WTC11 (cell line): ENCODE data around the gene DNAJC8. TPM values are rescaled to one million over a fixed set of nuclear protein-coding genes. Genes with fewer than 3 reads are reported as not detected.

Source experiments
- ATAC-seq: fragments of 200-7000 bp; cut with Tn5 transposase; 2 replicates; pipeline ENCODE4 v1.10.0; 2021; ENCODE audit warnings: mild to moderate bottlenecking, moderate library complexity
- CTCF ChIA-PET: fragments of 300-600 bp; sonication (Branson Sonifier 250); formaldehyde crosslinking; loops from one replicate; lab custom pipeline; 2021; ENCODE audit warnings: antibody characterized with exemption; lab: Charles Lee
- POLR2A ChIA-PET: fragments of 350-600 bp; sonication (Branson Sonifier 250); formaldehyde crosslinking; loops from one replicate; lab custom pipeline; 2021; ENCODE audit warnings: antibody characterized with exemption; lab: Charles Lee
- DNase-seq: peaks from one replicate; pipeline ENCODE4 v3.0.0; 2021; ENCODE audit warnings: low spot score
- H3K27ac Mint-ChIP-seq: 2 replicates; pipeline ENCODE4 v1.8.0; 2021; ENCODE audit warnings: mixed read lengths
- H3K27me3 Mint-ChIP-seq: 2 replicates; pipeline ENCODE4 v1.8.0; 2021; ENCODE audit warnings: low read depth, mild to moderate bottlenecking, moderate library complexity, mixed read lengths
- H3K36me3 Mint-ChIP-seq: 2 replicates; pipeline ENCODE4 v1.8.0; 2021; ENCODE audit warnings: mixed read lengths
- H3K4me1 Mint-ChIP-seq: 2 replicates; pipeline ENCODE4 v1.8.0; 2022; ENCODE audit warnings: mixed read lengths
- H3K4me3 Mint-ChIP-seq: 2 replicates; pipeline ENCODE4 v1.8.0; 2021; ENCODE audit warnings: mild to moderate bottlenecking, moderate library complexity, mixed read lengths
- H3K9me3 Mint-ChIP-seq: 2 replicates; pipeline ENCODE4 v1.8.0; 2021; ENCODE audit warnings: mixed read lengths
- CREB1 ChIP-seq: sonication (generic); formaldehyde crosslinking; IDR thresholded peaks from 2 replicates; pipeline ENCODE4 v1.8.0; 2023; ENCODE audit warnings: mild to moderate bottlenecking, missing genetic modification reagents
- ESRRA ChIP-seq: sonication (generic); formaldehyde crosslinking; IDR thresholded peaks from 2 replicates; pipeline ENCODE4 v1.8.1; 2022; ENCODE audit warnings: mild to moderate bottlenecking, missing genetic modification reagents, borderline replicate concordance
- ETV6 ChIP-seq: sonication (generic); formaldehyde crosslinking; IDR thresholded peaks from 2 replicates; pipeline ENCODE4 v1.8.1; 2022; ENCODE audit warnings: mild to moderate bottlenecking, missing genetic modification reagents
- MYBL2 ChIP-seq: sonication (generic); formaldehyde crosslinking; IDR thresholded peaks from 2 replicates; pipeline ENCODE4 v1.8.1; 2023; ENCODE audit warnings: mild to moderate bottlenecking, moderate library complexity, missing genetic modification reagents
- OVOL2 ChIP-seq: fragments of 250-450 bp; sonication (Bioruptor Pico); IDR thresholded peaks from 2 replicates; pipeline ENCODE4 v1.9.0; 2021; ENCODE audit warnings: mild to moderate bottlenecking, borderline replicate concordance
- RORB ChIP-seq: fragments of 250-450 bp; sonication (Bioruptor Pico); IDR thresholded peaks from 2 replicates; pipeline ENCODE4 v1.9.0; 2021; ENCODE audit warnings: mild to moderate bottlenecking
- total RNA-seq: library from RNA; stranded (reverse); gene quantifications from 3 replicates; pipeline ENCODE4 v1.2.3, GENCODE V29; 2021
- TF ChIP-seq, protein P1 (sequence below): fragments of 250-450 bp; sonication (Bioruptor Pico); IDR thresholded peaks from 2 replicates; pipeline ENCODE4 v1.9.0; 2021; ENCODE audit warnings: moderate library complexity, mild to moderate bottlenecking, inconsistent platforms, borderline replicate concordance
- TF ChIP-seq, protein P2 (sequence below): sonication (generic); formaldehyde crosslinking; IDR thresholded peaks from 2 replicates; pipeline ENCODE4 v1.8.0; 2022; ENCODE audit warnings: mild to moderate bottlenecking, missing genetic modification reagents
- TF ChIP-seq, protein P3 (sequence below): sonication (generic); formaldehyde crosslinking; IDR thresholded peaks from 2 replicates; pipeline ENCODE4 v1.8.0; 2022; ENCODE audit warnings: mild to moderate bottlenecking, missing genetic modification reagents
- TF ChIP-seq, protein P4 (sequence below): fragments of 250-450 bp; sonication (Bioruptor Pico); IDR thresholded peaks from 2 replicates; pipeline ENCODE4 v2.1.2; 2022; ENCODE audit warnings: mild to moderate bottlenecking, moderate library complexity
- TF ChIP-seq, protein P5 (sequence below): sonication (generic); formaldehyde crosslinking; IDR thresholded peaks from 2 replicates; pipeline ENCODE4 v1.8.1; 2022; ENCODE audit warnings: mild to moderate bottlenecking, moderate library complexity, missing genetic modification reagents
- TF ChIP-seq, protein P6 (sequence below): sonication (generic); formaldehyde crosslinking; IDR thresholded peaks from 2 replicates; pipeline ENCODE4 v1.8.1; 2022; ENCODE audit warnings: low read depth, mild to moderate bottlenecking, moderate library complexity, missing genetic modification reagents, borderline replicate concordance
- TF ChIP-seq, protein P7 (sequence below): sonication (generic); formaldehyde crosslinking; IDR thresholded peaks from 2 replicates; pipeline ENCODE4 v1.8.1; 2023; ENCODE audit warnings: mild to moderate bottlenecking, missing genetic modification reagents
- TF ChIP-seq, protein P8 (sequence below): sonication (generic); formaldehyde crosslinking; IDR thresholded peaks from 2 replicates; pipeline ENCODE4 v1.8.1; 2023; ENCODE audit warnings: mild to moderate bottlenecking, missing genetic modification reagents, moderate library complexity
- TF ChIP-seq, protein P9 (sequence below): sonication (generic); formaldehyde crosslinking; IDR thresholded peaks from 2 replicates; pipeline ENCODE4 v1.8.1; 2022; ENCODE audit warnings: missing genetic modification reagents, borderline replicate concordance
- TF ChIP-seq, protein P10 (sequence below): sonication (generic); formaldehyde crosslinking; IDR thresholded peaks from 2 replicates; pipeline ENCODE4 v1.8.1; 2022; ENCODE audit warnings: low read depth, missing genetic modification reagents, borderline replicate concordance

DNAJC8 gene
- total RNA-seq, 1 experiment from 2014 or later, result 112 TPM

DNA sequence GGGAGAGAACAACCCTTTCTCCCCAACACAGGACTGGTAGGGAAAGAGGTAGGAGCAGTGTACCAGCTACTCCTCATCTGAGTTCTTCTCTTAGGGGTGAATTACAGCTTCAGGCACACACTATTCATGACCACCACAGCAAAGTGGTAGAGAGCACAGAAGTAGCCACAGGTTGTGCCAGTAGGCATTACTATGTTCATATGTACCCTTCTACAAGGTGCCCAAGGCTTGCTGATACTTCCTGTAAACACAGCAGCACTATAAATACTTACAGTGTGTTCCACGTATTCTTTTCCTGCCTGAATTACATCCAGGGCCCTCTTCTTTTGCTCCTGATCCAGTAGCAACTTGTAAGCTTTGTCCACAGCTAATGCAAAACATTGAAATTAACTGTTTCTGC lies 23.1 kb downstream of the DNAJC8 start (continued):
- TF ChIP-seq, protein P1, sequence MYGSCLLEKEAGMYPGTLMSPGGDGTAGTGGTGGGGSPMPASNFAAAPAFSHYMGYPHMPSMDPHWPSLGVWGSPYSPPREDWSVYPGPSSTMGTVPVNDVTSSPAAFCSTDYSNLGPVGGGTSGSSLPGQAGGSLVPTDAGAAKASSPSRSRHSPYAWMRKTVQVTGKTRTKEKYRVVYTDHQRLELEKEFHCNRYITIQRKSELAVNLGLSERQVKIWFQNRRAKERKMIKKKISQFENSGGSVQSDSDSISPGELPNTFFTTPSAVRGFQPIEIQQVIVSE (CRISPR knock-in tag), result no peak
- TF ChIP-seq, protein P2, sequence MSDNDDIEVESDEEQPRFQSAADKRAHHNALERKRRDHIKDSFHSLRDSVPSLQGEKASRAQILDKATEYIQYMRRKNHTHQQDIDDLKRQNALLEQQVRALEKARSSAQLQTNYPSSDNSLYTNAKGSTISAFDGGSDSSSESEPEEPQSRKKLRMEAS (CRISPR knock-in tag), result no peak
- TF ChIP-seq MYBL2 (no peak), OVOL2 (CRISPR knock-in tag) (no peak), CREB1 (CRISPR knock-in tag) (no peak), ESRRA (no peak), ETV6 (CRISPR knock-in tag) (no peak)
- TF ChIP-seq, protein P3, sequence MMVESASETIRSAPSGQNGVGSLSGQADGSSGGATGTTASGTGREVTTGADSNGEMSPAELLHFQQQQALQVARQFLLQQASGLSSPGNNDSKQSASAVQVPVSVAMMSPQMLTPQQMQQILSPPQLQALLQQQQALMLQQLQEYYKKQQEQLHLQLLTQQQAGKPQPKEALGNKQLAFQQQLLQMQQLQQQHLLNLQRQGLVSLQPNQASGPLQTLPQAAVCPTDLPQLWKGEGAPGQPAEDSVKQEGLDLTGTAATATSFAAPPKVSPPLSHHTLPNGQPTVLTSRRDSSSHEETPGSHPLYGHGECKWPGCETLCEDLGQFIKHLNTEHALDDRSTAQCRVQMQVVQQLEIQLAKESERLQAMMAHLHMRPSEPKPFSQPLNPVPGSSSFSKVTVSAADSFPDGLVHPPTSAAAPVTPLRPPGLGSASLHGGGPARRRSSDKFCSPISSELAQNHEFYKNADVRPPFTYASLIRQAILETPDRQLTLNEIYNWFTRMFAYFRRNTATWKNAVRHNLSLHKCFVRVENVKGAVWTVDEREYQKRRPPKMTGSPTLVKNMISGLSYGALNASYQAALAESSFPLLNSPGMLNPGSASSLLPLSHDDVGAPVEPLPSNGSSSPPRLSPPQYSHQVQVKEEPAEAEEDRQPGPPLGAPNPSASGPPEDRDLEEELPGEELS (CRISPR knock-in tag), result no peak
- TF ChIP-seq, protein P4, sequence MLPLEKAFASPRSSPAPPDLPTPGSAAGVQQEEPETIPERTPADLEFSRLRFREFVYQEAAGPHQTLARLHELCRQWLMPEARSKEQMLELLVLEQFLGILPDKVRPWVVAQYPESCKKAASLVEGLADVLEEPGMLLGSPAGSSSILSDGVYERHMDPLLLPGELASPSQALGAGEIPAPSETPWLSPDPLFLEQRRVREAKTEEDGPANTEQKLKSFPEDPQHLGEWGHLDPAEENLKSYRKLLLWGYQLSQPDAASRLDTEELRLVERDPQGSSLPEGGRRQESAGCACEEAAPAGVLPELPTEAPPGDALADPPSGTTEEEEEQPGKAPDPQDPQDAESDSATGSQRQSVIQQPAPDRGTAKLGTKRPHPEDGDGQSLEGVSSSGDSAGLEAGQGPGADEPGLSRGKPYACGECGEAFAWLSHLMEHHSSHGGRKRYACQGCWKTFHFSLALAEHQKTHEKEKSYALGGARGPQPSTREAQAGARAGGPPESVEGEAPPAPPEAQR (CRISPR knock-in tag), result no peak
- TF ChIP-seq, protein P5, sequence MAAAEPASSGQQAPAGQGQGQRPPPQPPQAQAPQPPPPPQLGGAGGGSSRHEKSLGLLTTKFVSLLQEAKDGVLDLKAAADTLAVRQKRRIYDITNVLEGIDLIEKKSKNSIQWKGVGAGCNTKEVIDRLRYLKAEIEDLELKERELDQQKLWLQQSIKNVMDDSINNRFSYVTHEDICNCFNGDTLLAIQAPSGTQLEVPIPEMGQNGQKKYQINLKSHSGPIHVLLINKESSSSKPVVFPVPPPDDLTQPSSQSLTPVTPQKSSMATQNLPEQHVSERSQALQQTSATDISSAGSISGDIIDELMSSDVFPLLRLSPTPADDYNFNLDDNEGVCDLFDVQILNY (CRISPR knock-in tag), result no peak
- TF ChIP-seq, protein P6, sequence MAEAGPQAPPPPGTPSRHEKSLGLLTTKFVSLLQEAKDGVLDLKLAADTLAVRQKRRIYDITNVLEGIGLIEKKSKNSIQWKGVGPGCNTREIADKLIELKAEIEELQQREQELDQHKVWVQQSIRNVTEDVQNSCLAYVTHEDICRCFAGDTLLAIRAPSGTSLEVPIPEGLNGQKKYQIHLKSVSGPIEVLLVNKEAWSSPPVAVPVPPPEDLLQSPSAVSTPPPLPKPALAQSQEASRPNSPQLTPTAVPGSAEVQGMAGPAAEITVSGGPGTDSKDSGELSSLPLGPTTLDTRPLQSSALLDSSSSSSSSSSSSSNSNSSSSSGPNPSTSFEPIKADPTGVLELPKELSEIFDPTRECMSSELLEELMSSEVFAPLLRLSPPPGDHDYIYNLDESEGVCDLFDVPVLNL, result no peak
- TF ChIP-seq, protein P7, sequence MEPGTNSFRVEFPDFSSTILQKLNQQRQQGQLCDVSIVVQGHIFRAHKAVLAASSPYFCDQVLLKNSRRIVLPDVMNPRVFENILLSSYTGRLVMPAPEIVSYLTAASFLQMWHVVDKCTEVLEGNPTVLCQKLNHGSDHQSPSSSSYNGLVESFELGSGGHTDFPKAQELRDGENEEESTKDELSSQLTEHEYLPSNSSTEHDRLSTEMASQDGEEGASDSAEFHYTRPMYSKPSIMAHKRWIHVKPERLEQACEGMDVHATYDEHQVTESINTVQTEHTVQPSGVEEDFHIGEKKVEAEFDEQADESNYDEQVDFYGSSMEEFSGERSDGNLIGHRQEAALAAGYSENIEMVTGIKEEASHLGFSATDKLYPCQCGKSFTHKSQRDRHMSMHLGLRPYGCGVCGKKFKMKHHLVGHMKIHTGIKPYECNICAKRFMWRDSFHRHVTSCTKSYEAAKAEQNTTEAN (CRISPR knock-in tag), result no peak

DNA sequence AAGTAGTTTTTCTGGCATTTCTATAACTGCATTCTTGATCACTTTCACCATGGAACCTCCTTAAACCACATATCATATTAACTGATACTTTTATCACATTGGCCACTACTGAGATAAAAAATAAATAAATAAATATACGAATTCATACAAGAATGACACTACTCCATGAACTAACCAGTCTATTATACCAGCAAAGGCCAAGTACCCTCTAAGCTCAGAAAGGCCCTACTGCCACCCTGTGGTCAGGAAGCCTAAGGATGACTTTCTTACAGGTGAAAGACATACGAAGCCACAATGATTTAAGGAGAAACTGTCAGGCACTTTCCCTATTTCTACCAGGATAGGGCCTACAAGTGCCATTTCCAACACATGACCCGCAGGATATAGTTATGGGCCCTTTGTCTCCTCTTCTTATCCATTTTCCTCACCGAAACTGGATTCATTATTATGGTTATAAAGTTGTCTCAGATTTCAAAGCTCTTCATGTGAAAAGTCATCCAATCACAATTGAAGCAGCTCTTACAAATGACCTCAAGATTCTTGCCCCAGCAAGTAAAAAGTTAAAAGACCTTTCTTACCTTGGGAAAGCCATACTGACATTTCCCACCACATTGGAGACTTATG lies 23.9 kb downstream of the DNAJC8 start:
- POLR2A ChIA-PET, result interaction anchor here (0.7 kb wide), 1 partner anchor 120 kb away, joined by 10 read pairs; the partner anchor contains the start of gene EYA3
- DNase-seq, result peak; percentile 61
- peak; percentile 72 for ATAC-seq
- peaks cover 40% of the 10 kb centered on the region for H3K36me3 Mint-ChIP-seq
- CTCF ChIA-PET, result interaction anchor here (0.7 to 2.1 kb wide), 21 partner anchors 11 to 351 kb away, joined by 3 to 50 read pairs (median 4); partner anchors contain the start of genes EYA3 and PTAFR
- no peaks in the 10 kb centered on the region for H3K27me3 Mint-ChIP-seq
- H3K4me1 Mint-ChIP-seq, result peaks cover 6% of the 10 kb centered on the region
- H3K27ac Mint-ChIP-seq, result peak overlapping the region; percentile 54
- H3K9me3 Mint-ChIP-seq, result no peaks in the 10 kb centered on the region
- no peak overlapping the region for H3K4me3 Mint-ChIP-seq
- TF ChIP-seq MYBL2 (no peak), RORB (CRISPR knock-in tag) (no peak)
- TF ChIP-seq, protein P8, sequence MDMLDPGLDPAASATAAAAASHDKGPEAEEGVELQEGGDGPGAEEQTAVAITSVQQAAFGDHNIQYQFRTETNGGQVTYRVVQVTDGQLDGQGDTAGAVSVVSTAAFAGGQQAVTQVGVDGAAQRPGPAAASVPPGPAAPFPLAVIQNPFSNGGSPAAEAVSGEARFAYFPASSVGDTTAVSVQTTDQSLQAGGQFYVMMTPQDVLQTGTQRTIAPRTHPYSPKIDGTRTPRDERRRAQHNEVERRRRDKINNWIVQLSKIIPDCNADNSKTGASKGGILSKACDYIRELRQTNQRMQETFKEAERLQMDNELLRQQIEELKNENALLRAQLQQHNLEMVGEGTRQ (CRISPR knock-in tag), result no peak
- TF ChIP-seq, protein P9, sequence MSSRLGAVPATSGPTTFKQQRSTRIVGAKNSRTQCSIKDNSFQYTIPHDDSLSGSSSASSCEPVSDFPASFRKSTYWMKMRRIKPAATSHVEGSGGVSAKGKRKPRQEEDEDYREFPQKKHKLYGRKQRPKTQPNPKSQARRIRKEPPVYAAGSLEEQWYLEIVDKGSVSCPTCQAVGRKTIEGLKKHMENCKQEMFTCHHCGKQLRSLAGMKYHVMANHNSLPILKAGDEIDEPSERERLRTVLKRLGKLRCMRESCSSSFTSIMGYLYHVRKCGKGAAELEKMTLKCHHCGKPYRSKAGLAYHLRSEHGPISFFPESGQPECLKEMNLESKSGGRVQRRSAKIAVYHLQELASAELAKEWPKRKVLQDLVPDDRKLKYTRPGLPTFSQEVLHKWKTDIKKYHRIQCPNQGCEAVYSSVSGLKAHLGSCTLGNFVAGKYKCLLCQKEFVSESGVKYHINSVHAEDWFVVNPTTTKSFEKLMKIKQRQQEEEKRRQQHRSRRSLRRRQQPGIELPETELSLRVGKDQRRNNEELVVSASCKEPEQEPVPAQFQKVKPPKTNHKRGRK (CRISPR knock-in tag), result no peak
- TF ChIP-seq, protein P10, sequence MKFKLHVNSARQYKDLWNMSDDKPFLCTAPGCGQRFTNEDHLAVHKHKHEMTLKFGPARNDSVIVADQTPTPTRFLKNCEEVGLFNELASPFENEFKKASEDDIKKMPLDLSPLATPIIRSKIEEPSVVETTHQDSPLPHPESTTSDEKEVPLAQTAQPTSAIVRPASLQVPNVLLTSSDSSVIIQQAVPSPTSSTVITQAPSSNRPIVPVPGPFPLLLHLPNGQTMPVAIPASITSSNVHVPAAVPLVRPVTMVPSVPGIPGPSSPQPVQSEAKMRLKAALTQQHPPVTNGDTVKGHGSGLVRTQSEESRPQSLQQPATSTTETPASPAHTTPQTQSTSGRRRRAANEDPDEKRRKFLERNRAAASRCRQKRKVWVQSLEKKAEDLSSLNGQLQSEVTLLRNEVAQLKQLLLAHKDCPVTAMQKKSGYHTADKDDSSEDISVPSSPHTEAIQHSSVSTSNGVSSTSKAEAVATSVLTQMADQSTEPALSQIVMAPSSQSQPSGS (CRISPR knock-in tag), result no peak
- TF ChIP-seq, protein P7 (CRISPR knock-in tag), result no peak
